Neural crest cell (in vitro differentiated cells): ENCODE results near the gene CEBPZOS. TPM values are rescaled to one million over a fixed set of nuclear protein-coding genes. Genes with fewer than 3 reads are reported as not detected.

Experiments used
- DNase-seq: peaks from one replicate; pipeline ENCODE4 v3.0.0; 2021; ENCODE audit warnings: low read depth, mixed read lengths, low spot score
- H3K27ac Mint-ChIP-seq: one replicate; pipeline ENCODE4 v1.8.0; 2021; ENCODE audit warnings: mild to moderate bottlenecking, mixed read lengths; ENCODE audit not compliant: unreplicated experiment
- H3K27me3 Mint-ChIP-seq: 2 replicates; pipeline ENCODE4 v1.8.0; 2021; ENCODE audit warnings: low read depth, mild to moderate bottlenecking, mixed read lengths
- H3K36me3 Mint-ChIP-seq: 2 replicates; pipeline ENCODE4 v1.8.0; 2021; ENCODE audit warnings: low read depth, mild to moderate bottlenecking, mixed read lengths
- H3K4me1 Mint-ChIP-seq: 2 replicates; pipeline ENCODE4 v1.8.0; 2021; ENCODE audit warnings: mixed read lengths
- H3K4me3 Mint-ChIP-seq: one replicate; pipeline ENCODE4 v1.8.0; 2021; ENCODE audit warnings: mild to moderate bottlenecking, mixed read lengths
- H3K9me3 Mint-ChIP-seq: 2 replicates; pipeline ENCODE4 v1.8.0; 2021; ENCODE audit warnings: mixed read lengths
- CTCF ChIP-seq: fragments of 200-600 bp; sonication (generic); conservative IDR thresholded peaks from 2 replicates; pipeline ENCODE4 v1.5.0; 2021; ENCODE audit warnings: antibody characterized with exemption, mild to moderate bottlenecking
- total RNA-seq: library from RNA; stranded (reverse); gene quantifications from 2 replicates; pipeline ENCODE4 v1.2.1, GENCODE V29; 2021

CEBPZOS gene
- total RNA-seq, 1 donor from 2014 or later: not detected

- no peaks in the 10 kb centered on the region for H3K27me3 Mint-ChIP-seq
- DNase-seq: peak; percentile 74
- H3K27ac Mint-ChIP-seq: no peak within 1 kb of the TSS
- H3K36me3 Mint-ChIP-seq: peaks cover 5% of the 10 kb centered on the region
- TF ChIP-seq CTCF: no peak
- no peak within 1 kb of the TSS for H3K4me3 Mint-ChIP-seq
- peaks cover 2% of the 10 kb centered on the region for H3K9me3 Mint-ChIP-seq
- peaks cover 8% of the 10 kb centered on the region for H3K4me1 Mint-ChIP-seq
Measured at GRCh38 chr2:37231241-37232130, 35.2 kb downstream of the CEBPZOS start, which contains the start of the genes CEBPZ and NDUFAF7. CEBPZ (minus strand) TSS chr2:37231596; CDS start chr2:37231567, 29 bp downstream. NDUFAF7 (plus strand) TSS chr2:37231658; CDS start chr2:37231706, 48 bp downstream.

GRCh38 chr2:37232131-37232933, 36.0 kb downstream of the CEBPZOS start:
- peaks cover 2% of the 10 kb centered on the region for H3K9me3 Mint-ChIP-seq

GRCh38 chr2:37243435-37243834, 47.1 kb downstream of the CEBPZOS start:
- Mint-ChIP-seq H3K4me1 (no peaks in the 10 kb centered on the region), H3K36me3 (peaks cover 21% of the 10 kb centered on the region), H3K27ac (no peak overlapping the region), H3K9me3 (peaks cover 3% of the 10 kb centered on the region), H3K27me3 (no peaks in the 10 kb centered on the region), H3K4me3 (no peak overlapping the region)
- no peak for TF ChIP-seq CTCF
- DNase-seq: no peak

More at GRCh38 chr2:37232131-37232933, 36.0 kb downstream of the CEBPZOS start:
- no peak for DNase-seq
- Mint-ChIP-seq H3K4me3 (no peak overlapping the region), H3K27me3 (no peaks in the 10 kb centered on the region), H3K27ac (no peak overlapping the region), H3K4me1 (peaks cover 4% of the 10 kb centered on the region), H3K36me3 (peaks cover 5% of the 10 kb centered on the region)
- no peak for TF ChIP-seq CTCF

- no peak overlapping the region for H3K4me3 Mint-ChIP-seq
- TF ChIP-seq CTCF: no peak
Measured at GRCh38 chr2:37244017-37244416, 47.7 kb downstream of the CEBPZOS start.

GRCh38 chr2:37244755-37245154, 48.5 kb downstream of the CEBPZOS start:
- no peak for DNase-seq
- Mint-ChIP-seq H3K36me3 (peaks cover 21% of the 10 kb centered on the region), H3K27me3 (no peaks in the 10 kb centered on the region), H3K27ac (no peak overlapping the region), H3K4me1 (no peaks in the 10 kb centered on the region), H3K4me3 (no peak overlapping the region), H3K9me3 (peaks cover 3% of the 10 kb centered on the region)
- TF ChIP-seq CTCF: no peak

More at GRCh38 chr2:37244017-37244416, 47.7 kb downstream of the CEBPZOS start:
- Mint-ChIP-seq H3K9me3 (peaks cover 3% of the 10 kb centered on the region), H3K36me3 (peaks cover 21% of the 10 kb centered on the region), H3K27ac (no peak overlapping the region), H3K27me3 (no peaks in the 10 kb centered on the region), H3K4me1 (no peaks in the 10 kb centered on the region)
- no peak for DNase-seq
